Liver (tissue), 3 donors: ENCODE data around the gene VGLL2.

Source experiments
- ATF3 ChIP-seq: IDR thresholded peaks from 2 replicates; pipeline ENCODE4 v1.6.1; 2016; ENCODE audit warnings: antibody characterized with exemption
- GABPA ChIP-seq, 2 donors: IDR thresholded peaks in 1 of 2; conservative IDR thresholded peaks in 1 of 2; 2 replicates each; pipeline ENCODE4 v1.6.1; 2016; ENCODE audit warnings: antibody characterized with exemption in 2 of 2, mild to moderate bottlenecking in 1 of 2, moderate library complexity in 1 of 2
- SP1 ChIP-seq: IDR thresholded peaks from 2 replicates; pipeline ENCODE4 v1.6.1; 2018; ENCODE audit warnings: antibody characterized with exemption, mild to moderate bottlenecking
- YY1 ChIP-seq: IDR thresholded peaks from 2 replicates; pipeline ENCODE4 v1.6.1; 2016; ENCODE audit warnings: antibody characterized with exemption, mild to moderate bottlenecking
- TF ChIP-seq, protein P1 (sequence below): fragments of 150-350 bp; IDR thresholded peaks from 2 replicates; pipeline ENCODE4 v1.5.1; 2017; ENCODE audit warnings: improper control_type of control experiment, low read depth, low read length; ENCODE audit not compliant: missing input control
- TF ChIP-seq, protein P2 (sequence below): IDR thresholded peaks from 2 replicates; pipeline ENCODE4 v1.6.1; 2016; ENCODE audit warnings: antibody characterized with exemption
- donor health status: healthy.
- donor health status: healthy.

DNA sequence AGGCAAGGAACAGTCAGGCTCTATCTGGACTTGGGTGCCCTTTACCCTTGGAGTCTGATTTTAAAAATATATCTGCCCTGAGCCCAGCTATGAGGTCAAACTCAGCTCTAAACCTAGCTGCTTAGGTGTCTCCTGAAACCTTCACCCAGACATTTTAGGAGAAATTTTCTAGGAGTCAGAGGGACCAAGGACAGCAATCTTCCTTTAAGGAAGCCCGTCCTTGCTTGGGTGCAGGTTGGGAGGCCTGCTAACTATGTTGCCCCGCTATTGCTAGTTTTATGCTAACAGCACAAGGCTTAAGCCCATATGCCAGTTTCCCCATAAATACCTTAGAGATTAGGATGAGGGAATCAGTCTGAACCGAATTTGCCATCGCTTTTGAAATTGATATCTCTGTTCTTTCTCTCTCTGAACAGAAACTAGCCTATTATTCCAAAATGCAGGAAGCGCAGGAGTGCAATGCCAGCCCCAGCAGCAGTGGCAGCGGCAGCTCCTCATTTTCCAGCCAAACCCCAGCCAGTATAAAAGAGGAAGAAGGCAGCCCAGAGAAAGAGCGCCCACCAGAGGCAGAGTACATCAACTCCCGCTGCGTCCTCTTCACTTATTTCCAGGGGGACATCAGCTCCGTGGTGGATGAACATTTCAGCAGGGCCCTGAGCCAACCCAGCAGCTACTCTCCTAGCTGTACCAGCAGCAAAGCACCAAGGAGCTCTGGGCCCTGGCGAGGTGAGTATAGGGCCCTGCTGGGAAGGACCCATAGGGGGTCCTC, 2.6 kb downstream of the VGLL2 start:
- TF ChIP-seq, protein P1, sequence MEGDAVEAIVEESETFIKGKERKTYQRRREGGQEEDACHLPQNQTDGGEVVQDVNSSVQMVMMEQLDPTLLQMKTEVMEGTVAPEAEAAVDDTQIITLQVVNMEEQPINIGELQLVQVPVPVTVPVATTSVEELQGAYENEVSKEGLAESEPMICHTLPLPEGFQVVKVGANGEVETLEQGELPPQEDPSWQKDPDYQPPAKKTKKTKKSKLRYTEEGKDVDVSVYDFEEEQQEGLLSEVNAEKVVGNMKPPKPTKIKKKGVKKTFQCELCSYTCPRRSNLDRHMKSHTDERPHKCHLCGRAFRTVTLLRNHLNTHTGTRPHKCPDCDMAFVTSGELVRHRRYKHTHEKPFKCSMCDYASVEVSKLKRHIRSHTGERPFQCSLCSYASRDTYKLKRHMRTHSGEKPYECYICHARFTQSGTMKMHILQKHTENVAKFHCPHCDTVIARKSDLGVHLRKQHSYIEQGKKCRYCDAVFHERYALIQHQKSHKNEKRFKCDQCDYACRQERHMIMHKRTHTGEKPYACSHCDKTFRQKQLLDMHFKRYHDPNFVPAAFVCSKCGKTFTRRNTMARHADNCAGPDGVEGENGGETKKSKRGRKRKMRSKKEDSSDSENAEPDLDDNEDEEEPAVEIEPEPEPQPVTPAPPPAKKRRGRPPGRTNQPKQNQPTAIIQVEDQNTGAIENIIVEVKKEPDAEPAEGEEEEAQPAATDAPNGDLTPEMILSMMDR: no peak
- TF ChIP-seq, protein P2, sequence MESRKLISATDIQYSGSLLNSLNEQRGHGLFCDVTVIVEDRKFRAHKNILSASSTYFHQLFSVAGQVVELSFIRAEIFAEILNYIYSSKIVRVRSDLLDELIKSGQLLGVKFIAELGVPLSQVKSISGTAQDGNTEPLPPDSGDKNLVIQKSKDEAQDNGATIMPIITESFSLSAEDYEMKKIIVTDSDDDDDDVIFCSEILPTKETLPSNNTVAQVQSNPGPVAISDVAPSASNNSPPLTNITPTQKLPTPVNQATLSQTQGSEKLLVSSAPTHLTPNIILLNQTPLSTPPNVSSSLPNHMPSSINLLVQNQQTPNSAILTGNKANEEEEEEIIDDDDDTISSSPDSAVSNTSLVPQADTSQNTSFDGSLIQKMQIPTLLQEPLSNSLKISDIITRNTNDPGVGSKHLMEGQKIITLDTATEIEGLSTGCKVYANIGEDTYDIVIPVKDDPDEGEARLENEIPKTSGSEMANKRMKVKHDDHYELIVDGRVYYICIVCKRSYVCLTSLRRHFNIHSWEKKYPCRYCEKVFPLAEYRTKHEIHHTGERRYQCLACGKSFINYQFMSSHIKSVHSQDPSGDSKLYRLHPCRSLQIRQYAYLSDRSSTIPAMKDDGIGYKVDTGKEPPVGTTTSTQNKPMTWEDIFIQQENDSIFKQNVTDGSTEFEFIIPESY: no peak
- TF ChIP-seq GABPA (IDR thresholded peaks at IDR 0.05 in 1 of 2, conservative IDR thresholded peaks at IDR 0.05 in 1 of 2) (no peak), YY1 (no peak), ATF3 (no peak), SP1 (no peak)
